Peyer's patch (tissue), 4 donors: ENCODE results near the gene HNRNPUL1. TPM values are rescaled to one million over a fixed set of nuclear protein-coding genes. Genes with fewer than 3 reads are reported as not detected.

ENCODE experiments used
- DNase-seq, 3 donors: peaks; one replicate each; pipeline ENCODE4 v3.0.0-alpha.2; 2017 to 2019
- H3K27ac ChIP-seq, 4 donors: fragments of 200-600 bp; sonication (generic); one replicate each; pipeline ENCODE4 v1.5.1; 2016 to 2019
- H3K27me3 ChIP-seq, 2 donors: fragments of 200-600 bp; sonication (generic); one replicate each; pipeline ENCODE4 v1.5.1; 2019
- H3K36me3 ChIP-seq, 3 donors: fragments of 200-600 bp; sonication (generic); one replicate each; pipeline ENCODE4 v1.5.1; 2016 to 2019
- H3K4me1 ChIP-seq, 4 donors: fragments of 200-600 bp; sonication (generic); one replicate each; pipeline ENCODE4 v1.5.1; 2016 to 2019
- H3K4me3 ChIP-seq, 4 donors: fragments of 200-600 bp; sonication (generic); 1 replicate in 3 of 4; 2 replicates in 1 of 4; pipeline ENCODE4 v1.5.1; 2016 to 2019; ENCODE audit warnings: mild to moderate bottlenecking in 1 of 4
- H3K9me3 ChIP-seq, 4 donors: fragments of 200-600 bp; sonication (generic); one replicate each; pipeline ENCODE4 v1.5.1; 2016 to 2019; ENCODE audit warnings: mild to moderate bottlenecking in 1 of 4
- CTCF ChIP-seq, 6 experiments: fragments of 450-650 bp in 4 of 6; fragments of 200-600 bp in 2 of 6; sonication (generic) in 1 of 6; IDR thresholded peaks; one replicate each; pipeline ENCODE4 v1.5.1; 2017 to 2019; ENCODE audit warnings: antibody characterized with exemption in 6 of 6, mild to moderate bottlenecking in 3 of 6, moderate library complexity in 1 of 6
- POLR2A ChIP-seq, 2 donors: fragments of 450-650 bp; IDR thresholded peaks; one replicate each; pipeline ENCODE4 v1.5.1; 2017; ENCODE audit warnings: antibody characterized with exemption in 2 of 2, mild to moderate bottlenecking in 2 of 2, moderate library complexity in 2 of 2
- total RNA-seq, 4 donors: library from RNA; depleted of rRNA; stranded (reverse); fragments of >200 nt; gene quantifications; one replicate each; pipeline ENCODE4 v1.1.0, GENCODE V29; 2016

HNRNPUL1 gene
- total RNA-seq, 4 donors from 2014 or later: 123 to 244 (median 167) TPM

- DNase-seq: peak; percentile 81 to 94 (median 92)
- no peaks in the 10 kb centered on the region for H3K27me3 ChIP-seq
Observed at GRCh38 chr19:41310033-41310831, 46.1 kb downstream of the HNRNPUL1 start, which contains the start of gene CCDC97. Gene CCDC97 (plus strand): TSS chr19:41310172. CDS start chr19:41310311, 139 bp downstream.

DNA sequence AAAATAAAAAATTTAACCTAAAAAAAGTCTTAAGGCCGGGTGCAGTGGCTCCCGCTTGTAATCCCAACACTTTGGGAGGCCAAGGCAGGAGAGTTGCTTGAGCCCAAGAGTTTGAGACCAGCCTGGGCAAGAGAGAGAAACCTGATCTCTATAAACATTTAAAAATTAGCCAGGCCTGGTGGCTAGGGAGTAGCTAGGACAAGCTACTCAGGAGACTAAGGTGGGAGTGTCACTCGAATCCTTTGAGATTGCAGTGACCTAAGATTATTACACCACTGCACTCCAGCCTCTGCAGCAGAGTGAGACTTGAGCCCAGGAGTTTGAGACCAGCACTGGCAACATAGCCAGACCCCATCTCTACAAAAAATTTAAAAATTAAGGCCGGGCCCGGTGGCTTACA is 46.9 kb downstream of the HNRNPUL1 start:
- no peaks in the 10 kb centered on the region for H3K9me3 ChIP-seq
- H3K36me3 ChIP-seq: peaks cover 0 to 38% (median 0%) of the 10 kb centered on the region in 3 donors
- H3K27me3 ChIP-seq: no peaks in the 10 kb centered on the region
- H3K4me3 ChIP-seq: peak overlapping the region; percentile 71 to 92 (median 86)
- peak overlapping the region in 1 of 4 donors; percentile 97 for H3K27ac ChIP-seq
- H3K4me1 ChIP-seq: peaks cover 0 to 29% (median 17%) of the 10 kb centered on the region in 4 donors
- TF ChIP-seq POLR2A (IDR thresholded peaks at IDR 0.05): no peak
- TF ChIP-seq CTCF (IDR thresholded peaks at IDR 0.05): no peak
- DNase-seq: no peak

More at GRCh38 chr19:41310033-41310831, 46.1 kb downstream of the HNRNPUL1 start, which contains the start of gene CCDC97:
- peak within 1 kb of the TSS; percentile 93 to 97 (median 96) for H3K27ac ChIP-seq
- peak within 1 kb of the TSS; percentile 71 to 92 (median 86) for H3K4me3 ChIP-seq
- H3K4me1 ChIP-seq: peaks cover 0 to 29% (median 17%) of the 10 kb centered on the region in 4 donors
- TF ChIP-seq CTCF (IDR thresholded peaks at IDR 0.05): no peak
- peak; percentile 65 to 74 for TF ChIP-seq POLR2A (IDR thresholded peaks at IDR 0.05)
- peaks cover 0 to 38% (median 0%) of the 10 kb centered on the region in 3 donors for H3K36me3 ChIP-seq
- H3K9me3 ChIP-seq: no peaks in the 10 kb centered on the region

- no peak overlapping the region for H3K4me3 ChIP-seq
- H3K27ac ChIP-seq: no peak overlapping the region
- TF ChIP-seq CTCF (IDR thresholded peaks at IDR 0.05) (no peak), POLR2A (IDR thresholded peaks at IDR 0.05) (no peak)
- no peak for DNase-seq
- H3K4me1 ChIP-seq: peaks cover 0 to 29% (median 17%) of the 10 kb centered on the region in 4 donors
- H3K36me3 ChIP-seq: peaks cover 0 to 38% (median 0%) of the 10 kb centered on the region in 3 donors
- no peaks in the 10 kb centered on the region for H3K9me3 ChIP-seq
- H3K27me3 ChIP-seq: no peaks in the 10 kb centered on the region
Observed at GRCh38 chr19:41311613-41312012, 47.4 kb downstream of the HNRNPUL1 start.

DNA sequence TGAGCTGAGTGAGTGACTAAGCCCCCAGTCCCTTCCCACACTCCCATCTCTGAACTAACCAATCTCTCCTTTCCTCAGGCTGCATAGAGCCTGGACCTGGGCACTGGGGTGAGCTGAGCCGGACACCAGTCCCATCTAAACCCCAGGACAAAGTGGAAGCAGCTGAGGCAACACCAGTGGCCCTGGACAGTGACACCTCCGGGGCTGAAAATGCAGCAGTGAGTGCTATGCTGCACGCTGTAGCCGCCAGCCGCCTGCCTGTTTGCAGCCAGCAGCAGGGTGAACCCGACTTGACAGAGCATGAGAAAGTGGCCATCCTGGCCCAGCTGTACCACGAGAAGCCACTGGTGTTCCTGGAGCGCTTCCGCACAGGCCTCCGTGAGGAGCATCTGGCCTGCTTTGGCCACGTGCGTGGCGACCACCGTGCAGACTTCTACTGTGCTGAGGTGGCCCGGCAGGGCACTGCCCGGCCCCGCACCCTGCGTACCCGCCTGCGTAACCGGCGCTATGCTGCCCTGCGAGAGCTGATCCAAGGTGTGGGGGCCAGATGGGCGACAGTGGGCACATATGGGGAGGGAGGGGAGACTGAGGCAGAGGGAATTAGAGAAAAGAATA is 52.2 kb downstream of the HNRNPUL1 start:
- H3K36me3 ChIP-seq: peaks cover 0 to 82% (median 0%) of the 10 kb centered on the region in 3 donors
- H3K27me3 ChIP-seq: no peaks in the 10 kb centered on the region
- no peaks in the 10 kb centered on the region for H3K9me3 ChIP-seq
- no peak overlapping the region for H3K27ac ChIP-seq
- peaks cover 0 to 4% (median under 1%) of the 10 kb centered on the region in 4 donors for H3K4me1 ChIP-seq
- TF ChIP-seq CTCF (IDR thresholded peaks at IDR 0.05) (no peak), POLR2A (IDR thresholded peaks at IDR 0.05) (no peak)
- H3K4me3 ChIP-seq: no peak overlapping the region
- DNase-seq: no peak

DNA sequence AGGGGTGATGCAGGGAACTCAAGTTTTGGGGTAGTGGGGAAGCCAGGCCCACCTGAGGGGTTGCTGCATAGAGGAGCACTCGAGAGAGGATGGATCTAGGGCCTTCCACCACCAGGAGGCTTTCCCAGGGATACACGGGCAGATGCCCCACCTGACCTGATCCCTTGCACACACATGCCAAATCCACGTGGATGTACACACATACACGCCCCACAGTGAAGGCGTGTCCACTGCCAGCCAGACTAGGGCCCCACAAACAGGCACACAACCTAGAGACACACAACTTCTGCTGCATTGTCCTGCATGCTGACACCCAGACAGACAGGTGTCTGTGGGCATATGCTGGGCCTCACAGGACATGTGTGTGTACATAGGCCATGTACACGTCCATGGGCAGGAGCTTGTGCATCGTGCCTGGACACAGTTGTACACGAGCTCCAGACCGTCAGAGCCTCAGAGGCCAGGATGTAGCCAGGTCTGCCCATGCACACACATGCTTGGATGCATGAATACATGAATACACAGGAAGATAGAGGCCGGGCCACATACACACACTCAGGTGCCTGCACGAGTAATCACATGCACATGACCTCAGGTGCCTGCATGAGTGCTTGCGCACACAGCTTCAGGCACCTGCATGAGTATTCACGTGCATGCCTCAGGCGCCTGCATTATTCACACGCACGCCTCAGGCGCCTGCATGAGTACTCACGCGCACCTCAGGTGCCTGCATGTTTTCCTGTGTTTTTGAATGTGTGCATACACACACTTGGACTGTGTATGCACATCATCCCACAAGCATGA is 54.7 kb downstream of the HNRNPUL1 start:
- Histone ChIP-seq H3K36me3 (peaks cover 0 to 74% (median 0%) of the 10 kb centered on the region in 3 donors), H3K9me3 (no peaks in the 10 kb centered on the region), H3K27ac (no peak overlapping the region), H3K4me3 (no peak overlapping the region), H3K4me1 (peaks cover 0 to 25% (median 11%) of the 10 kb centered on the region in 4 donors), H3K27me3 (no peaks in the 10 kb centered on the region)
- TF ChIP-seq CTCF (IDR thresholded peaks at IDR 0.05) (no peak), POLR2A (IDR thresholded peaks at IDR 0.05) (no peak)
- no peak for DNase-seq
